HEK293 (cell line): ENCODE measurements around the gene MARCHF5.

Experiments
- CTCF ChIA-PET: fragments of 350-600 bp; formaldehyde crosslinking; extraction: SDS; loops from one replicate; lab custom pipeline; 2021; ENCODE audit warnings: antibody characterized with exemption; lab: Yijun Ruan, JAX
- POLR2A ChIA-PET: fragments of 300-600 bp; formaldehyde crosslinking; extraction: SDS; loops from one replicate; lab custom pipeline; 2020; ENCODE audit warnings: antibody characterized with exemption, inconsistent platforms; lab: Yijun Ruan, JAX
- H3K27ac ChIP-seq: fragments of 200-500 bp; sonication (Bioruptor generic); 2 replicates; pipeline ENCODE4 v1.5.1; 2014; ENCODE audit warnings: low read depth, low read length, control low read depth, inconsistent platforms; ENCODE audit errors: extremely low read depth
- H3K36me3 ChIP-seq, 2 experiments: fragments of 200-500 bp in 1 of 2; sonication (Bioruptor generic) in 1 of 2; 1 replicate in 1 of 2; 2 replicates in 1 of 2; pipeline ENCODE4 v1.5.1; 2014 to 2017; ENCODE audit warnings: inconsistent platforms in 2 of 2, low read length in 2 of 2; ENCODE audit not compliant: control insufficient read depth in 2 of 2, insufficient read depth in 1 of 2
- H3K4me1 ChIP-seq: fragments of 200-500 bp; sonication (Bioruptor generic); 2 replicates; pipeline ENCODE4 v1.5.1; 2014; ENCODE audit warnings: mild to moderate bottlenecking, low read length, inconsistent platforms; ENCODE audit not compliant: control insufficient read depth, insufficient read depth
- H3K4me3 ChIP-seq: 2 replicates; pipeline ENCODE4 v1.5.1; 2011; ENCODE audit warnings: low read depth, mild to moderate bottlenecking, control low read depth, low read length, moderate library complexity
- H3K9me3 ChIP-seq: fragments of 200-500 bp; sonication (Bioruptor generic); 2 replicates; pipeline ENCODE4 v1.5.1; 2014; ENCODE audit warnings: low read depth, low read length, inconsistent platforms; ENCODE audit not compliant: control insufficient read depth, insufficient read depth
- EGR2 ChIP-seq: fragments of 450-650 bp; formaldehyde crosslinking; IDR thresholded peaks from 2 replicates; pipeline ENCODE4 v1.5.1; 2016; ENCODE audit warnings: low read depth, missing biosample characterization, missing genetic modification characterization
- GLIS2 ChIP-seq: fragments of 450-650 bp; formaldehyde crosslinking; IDR thresholded peaks from 2 replicates; pipeline ENCODE4 v1.5.1; 2016; ENCODE audit warnings: missing biosample characterization, missing genetic modification characterization
- KLF9 ChIP-seq: fragments of 450-650 bp; formaldehyde crosslinking; IDR thresholded peaks from 2 replicates; pipeline ENCODE4 v1.5.1; 2016; ENCODE audit warnings: missing biosample characterization, missing genetic modification characterization, low read depth
- MZF1 ChIP-seq: fragments of 450-650 bp; formaldehyde crosslinking; IDR thresholded peaks from 2 replicates; pipeline ENCODE4 v1.5.1; 2017; ENCODE audit warnings: missing biosample characterization, missing genetic modification characterization, borderline replicate concordance
- PATZ1 ChIP-seq: fragments of 450-650 bp; formaldehyde crosslinking; IDR thresholded peaks from 2 replicates; pipeline ENCODE4 v1.5.1; 2016; ENCODE audit warnings: missing biosample characterization, missing genetic modification characterization
- PBX3 ChIP-seq: sonication (generic); formaldehyde crosslinking; IDR thresholded peaks from 2 replicates; pipeline ENCODE4 v1.8.1; 2022; ENCODE audit warnings: mild to moderate bottlenecking, moderate library complexity, missing genetic modification reagents
- RBAK ChIP-seq: fragments of 450-650 bp; formaldehyde crosslinking; IDR thresholded peaks from 2 replicates; pipeline ENCODE4 v1.5.1; 2016; ENCODE audit warnings: missing biosample characterization, missing genetic modification characterization
- SCRT2 ChIP-seq: fragments of 450-650 bp; formaldehyde crosslinking; IDR thresholded peaks from 2 replicates; pipeline ENCODE4 v1.5.1; 2016; ENCODE audit warnings: missing biosample characterization, missing genetic modification characterization
- SP2 ChIP-seq: fragments of 450-650 bp; formaldehyde crosslinking; IDR thresholded peaks from 2 replicates; pipeline ENCODE4 v1.5.1; 2016; ENCODE audit warnings: missing biosample characterization, missing genetic modification characterization
- ZBTB17 ChIP-seq: fragments of 450-650 bp; formaldehyde crosslinking; IDR thresholded peaks from 2 replicates; pipeline ENCODE4 v1.5.1; 2016; ENCODE audit warnings: missing biosample characterization, missing genetic modification characterization
- ZBTB20 ChIP-seq: fragments of 450-650 bp; formaldehyde crosslinking; IDR thresholded peaks from 2 replicates; pipeline ENCODE4 v1.5.1; 2016; ENCODE audit warnings: missing biosample characterization, missing genetic modification characterization
- ZBTB48 ChIP-seq: fragments of 450-650 bp; formaldehyde crosslinking; IDR thresholded peaks from 2 replicates; pipeline ENCODE4 v1.5.1; 2016; ENCODE audit warnings: missing biosample characterization, missing genetic modification characterization
- ZBTB7A ChIP-seq: fragments of 450-650 bp; formaldehyde crosslinking; IDR thresholded peaks from 2 replicates; pipeline ENCODE4 v1.5.1; 2016; ENCODE audit warnings: low read depth, missing biosample characterization, missing genetic modification characterization
- ZFP37 ChIP-seq: fragments of 450-650 bp; formaldehyde crosslinking; IDR thresholded peaks from 2 replicates; pipeline ENCODE4 v1.5.1; 2016; ENCODE audit warnings: missing biosample characterization, missing genetic modification characterization
- ZNF266 ChIP-seq: fragments of 450-650 bp; formaldehyde crosslinking; IDR thresholded peaks from 2 replicates; pipeline ENCODE4 v1.5.1; 2016; ENCODE audit warnings: missing biosample characterization, missing genetic modification characterization, low read depth
- ZNF311 ChIP-seq: fragments of 450-650 bp; formaldehyde crosslinking; IDR thresholded peaks from 2 replicates; pipeline ENCODE4 v1.5.1; 2017; ENCODE audit warnings: missing biosample characterization, missing genetic modification characterization, borderline replicate concordance
- ZNF366 ChIP-seq: fragments of 450-650 bp; formaldehyde crosslinking; conservative IDR thresholded peaks from 2 replicates; pipeline ENCODE4 v1.5.1; 2016; ENCODE audit warnings: missing biosample characterization, missing genetic modification characterization
- ZNF449 ChIP-seq: fragments of 450-650 bp; formaldehyde crosslinking; IDR thresholded peaks from 2 replicates; pipeline ENCODE4 v1.5.1; 2017; ENCODE audit warnings: missing biosample characterization, mild to moderate bottlenecking, missing genetic modification characterization, moderate library complexity
- ZNF529 ChIP-seq: fragments of 450-650 bp; formaldehyde crosslinking; IDR thresholded peaks from 2 replicates; pipeline ENCODE4 v1.5.1; 2017; ENCODE audit warnings: missing genetic modification characterization, missing biosample characterization; ENCODE audit not compliant: insufficient replicate concordance
- ZNF610 ChIP-seq: fragments of 450-650 bp; formaldehyde crosslinking; IDR thresholded peaks from 2 replicates; pipeline ENCODE4 v1.5.1; 2016; ENCODE audit warnings: missing biosample characterization, missing genetic modification characterization, borderline replicate concordance
- ZNF660 ChIP-seq: fragments of 450-650 bp; IDR thresholded peaks from 2 replicates; pipeline ENCODE4 v1.5.1; 2018; ENCODE audit warnings: missing biosample characterization, mild to moderate bottlenecking, missing genetic modification characterization
- ZNF747 ChIP-seq: fragments of 450-650 bp; formaldehyde crosslinking; IDR thresholded peaks from 2 replicates; pipeline ENCODE4 v1.5.1; 2016; ENCODE audit warnings: missing biosample characterization, missing genetic modification characterization
- ZNF777 ChIP-seq: fragments of 450-650 bp; formaldehyde crosslinking; IDR thresholded peaks from 2 replicates; pipeline ENCODE4 v1.5.1; 2017; ENCODE audit warnings: missing biosample characterization, missing genetic modification characterization, borderline replicate concordance
- TF ChIP-seq, protein P1 (sequence below): fragments of 450-650 bp; formaldehyde crosslinking; IDR thresholded peaks from 2 replicates; pipeline ENCODE4 v1.5.1; 2016; ENCODE audit warnings: missing biosample characterization, missing genetic modification characterization
- TF ChIP-seq, protein P2 (sequence below): fragments of 450-650 bp; formaldehyde crosslinking; IDR thresholded peaks from 2 replicates; pipeline ENCODE4 v1.5.1; 2017; ENCODE audit warnings: missing biosample characterization, missing genetic modification characterization

Gene MARCHF5

GRCh38 chr10:92290076-92290836 lies 711 bp upstream of the MARCHF5 start:
- Histone ChIP-seq H3K9me3 (no peaks in the 10 kb centered on the region), H3K4me3 (peak overlapping the region; percentile 100), H3K36me3 (peaks cover 16 to 19% of the 10 kb centered on the region in 2 experiments), H3K4me1 (peaks cover 2% of the 10 kb centered on the region; the same call in 1 of the 2 replicates), H3K27ac (peak overlapping the region; percentile 91)
- ChIA-PET POLR2A (interaction anchor here (0.6 to 1.8 kb wide), 13 partner anchors 10 to 284 kb away, joined by 3 to 8 read pairs (median 4); partner anchors contain the start of gene IDE), CTCF (interaction anchor here (0.5 to 4.3 kb wide), 11 partner anchors 11 to 378 kb away, joined by 3 to 41 read pairs (median 4); no protein-coding TSS in a partner anchor)
- TF ChIP-seq ZNF747 (tag by site-specific recombination) (no peak), ZNF449 (tag by site-specific recombination) (no peak), ZNF266 (tag by site-specific recombination) (no peak), ZBTB48 (peak; percentile 87), ZNF610 (tag by site-specific recombination) (0 out of 2 replicates have a peak, but pooled peaks have one; percentile 22), ZNF777 (peak; percentile 96; the same call in 1 of the 2 replicates), KLF9 (peak; percentile 20), ZFP37 (tag by site-specific recombination) (peak; percentile 53; the same call in 1 of the 2 replicates), ZNF529 (tag by site-specific recombination) (no peak), PATZ1 (tag by site-specific recombination) (peak; percentile 91), ZNF660 (0 out of 2 replicates have a peak, but pooled peaks have one; percentile 13), ZBTB20 (tag by site-specific recombination) (peak; percentile 24), PBX3 (CRISPR knock-in tag) (no peak), ZBTB7A (tag by site-specific recombination) (0 out of 2 replicates have a peak, but pooled peaks have one; percentile 52), ZBTB17 (tag by site-specific recombination) (peak; percentile 48; the same call in 1 of the 2 replicates), SCRT2 (tag by site-specific recombination) (peak; percentile 94), GLIS2 (peak; percentile 79), SP2 (tag by site-specific recombination) (no peak), RBAK (tag by site-specific recombination) (0 out of 2 replicates have a peak, but pooled peaks have one; percentile 15), ZNF311 (tag by site-specific recombination) (no peak), EGR2 (tag by site-specific recombination) (no peak), MZF1 (tag by site-specific recombination) (peak; percentile 56; the same call in 1 of the 2 replicates), ZNF366 (tag by site-specific recombination) (no peak)
- TF ChIP-seq, protein P1, sequence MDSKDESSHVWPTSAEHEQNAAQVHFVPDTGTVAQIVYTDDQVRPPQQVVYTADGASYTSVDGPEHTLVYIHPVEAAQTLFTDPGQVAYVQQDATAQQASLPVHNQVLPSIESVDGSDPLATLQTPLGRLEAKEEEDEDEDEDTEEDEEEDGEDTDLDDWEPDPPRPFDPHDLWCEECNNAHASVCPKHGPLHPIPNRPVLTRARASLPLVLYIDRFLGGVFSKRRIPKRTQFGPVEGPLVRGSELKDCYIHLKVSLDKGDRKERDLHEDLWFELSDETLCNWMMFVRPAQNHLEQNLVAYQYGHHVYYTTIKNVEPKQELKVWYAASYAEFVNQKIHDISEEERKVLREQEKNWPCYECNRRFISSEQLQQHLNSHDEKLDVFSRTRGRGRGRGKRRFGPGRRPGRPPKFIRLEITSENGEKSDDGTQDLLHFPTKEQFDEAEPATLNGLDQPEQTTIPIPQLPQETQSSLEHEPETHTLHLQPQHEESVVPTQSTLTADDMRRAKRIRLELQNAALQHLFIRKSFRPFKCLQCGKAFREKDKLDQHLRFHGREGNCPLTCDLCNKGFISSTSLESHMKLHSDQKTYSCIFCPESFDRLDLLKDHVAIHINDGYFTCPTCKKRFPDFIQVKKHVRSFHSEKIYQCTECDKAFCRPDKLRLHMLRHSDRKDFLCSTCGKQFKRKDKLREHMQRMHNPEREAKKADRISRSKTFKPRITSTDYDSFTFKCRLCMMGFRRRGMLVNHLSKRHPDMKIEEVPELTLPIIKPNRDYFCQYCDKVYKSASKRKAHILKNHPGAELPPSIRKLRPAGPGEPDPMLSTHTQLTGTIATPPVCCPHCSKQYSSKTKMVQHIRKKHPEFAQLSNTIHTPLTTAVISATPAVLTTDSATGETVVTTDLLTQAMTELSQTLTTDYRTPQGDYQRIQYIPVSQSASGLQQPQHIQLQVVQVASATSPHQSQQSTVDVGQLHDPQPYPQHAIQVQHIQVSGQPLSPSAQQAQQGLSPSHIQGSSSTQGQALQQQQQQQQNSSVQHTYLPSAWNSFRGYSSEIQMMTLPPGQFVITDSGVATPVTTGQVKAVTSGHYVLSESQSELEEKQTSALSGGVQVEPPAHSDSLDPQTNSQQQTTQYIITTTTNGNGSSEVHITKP (tag by site-specific recombination) = peak; percentile 88
- TF ChIP-seq, protein P2, sequence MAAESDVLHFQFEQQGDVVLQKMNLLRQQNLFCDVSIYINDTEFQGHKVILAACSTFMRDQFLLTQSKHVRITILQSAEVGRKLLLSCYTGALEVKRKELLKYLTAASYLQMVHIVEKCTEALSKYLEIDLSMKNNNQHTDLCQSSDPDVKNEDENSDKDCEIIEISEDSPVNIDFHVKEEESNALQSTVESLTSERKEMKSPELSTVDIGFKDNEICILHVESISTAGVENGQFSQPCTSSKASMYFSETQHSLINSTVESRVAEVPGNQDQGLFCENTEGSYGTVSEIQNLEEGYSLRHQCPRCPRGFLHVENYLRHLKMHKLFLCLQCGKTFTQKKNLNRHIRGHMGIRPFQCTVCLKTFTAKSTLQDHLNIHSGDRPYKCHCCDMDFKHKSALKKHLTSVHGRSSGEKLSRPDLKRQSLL = peak; percentile 87
